GM23248 (cell line): ENCODE data around the gene PIK3C2B. TPM values are rescaled to one million over a fixed set of nuclear protein-coding genes. Genes with fewer than 3 reads are reported as not detected.

Experiments
- DNase-seq: peaks from one replicate; pipeline ENCODE4 v3.0.0-alpha.2; 2015
- H2AFZ ChIP-seq: fragments of 200-600 bp; sonication (generic); 2 replicates; pipeline ENCODE4 v1.6.1; 2016; ENCODE audit warnings: antibody characterized with exemption
- H3F3A ChIP-seq: fragments of 200-600 bp; sonication (generic); 2 replicates; pipeline ENCODE4 v1.6.1; 2016; ENCODE audit warnings: mild to moderate bottlenecking, antibody characterized with exemption, mixed run types; ENCODE audit not compliant: insufficient read depth
- H3K27ac ChIP-seq: fragments of 200-600 bp; sonication (generic); 2 replicates; pipeline ENCODE4 v1.5.1; 2016; ENCODE audit warnings: mild to moderate bottlenecking
- H3K27me3 ChIP-seq: fragments of 200-600 bp; sonication (generic); replicated peaks from 2 replicates; pipeline ENCODE4 v1.6.1; 2016; ENCODE audit warnings: mild to moderate bottlenecking; ENCODE audit not compliant: insufficient read depth
- H3K36me3 ChIP-seq: fragments of 200-600 bp; sonication (generic); 2 replicates; pipeline ENCODE4 v1.6.1; 2016; ENCODE audit warnings: low read depth, mild to moderate bottlenecking
- H3K4me1 ChIP-seq: fragments of 200-600 bp; sonication (generic); 2 replicates; pipeline ENCODE4 v1.6.1; 2016; ENCODE audit warnings: mild to moderate bottlenecking; ENCODE audit not compliant: insufficient read depth
- H3K4me2 ChIP-seq: fragments of 200-600 bp; sonication (generic); one replicate; pipeline ENCODE4 v1.6.1; 2016; ENCODE audit warnings: mild to moderate bottlenecking; ENCODE audit not compliant: unreplicated experiment
- H3K4me3 ChIP-seq: fragments of 200-600 bp; sonication (generic); 2 replicates; pipeline ENCODE4 v1.5.1; 2016; ENCODE audit warnings: mild to moderate bottlenecking
- H3K79me2 ChIP-seq: fragments of 200-600 bp; sonication (generic); 2 replicates; pipeline ENCODE4 v1.6.1; 2016; ENCODE audit warnings: mild to moderate bottlenecking; ENCODE audit not compliant: insufficient read depth
- H3K9ac ChIP-seq: fragments of 200-600 bp; sonication (generic); 2 replicates; pipeline ENCODE4 v1.6.1; 2016; ENCODE audit warnings: mild to moderate bottlenecking
- H3K9me2 ChIP-seq: fragments of 200-600 bp; sonication (generic); 2 replicates; pipeline ENCODE4 v1.6.1; 2016; ENCODE audit warnings: mixed run types, mild to moderate bottlenecking, moderate library complexity; ENCODE audit not compliant: insufficient read depth
- H3K9me3 ChIP-seq: fragments of 200-600 bp; sonication (generic); one replicate; pipeline ENCODE4 v1.6.1; 2017; ENCODE audit warnings: low read depth
- H4K20me1 ChIP-seq: fragments of 200-600 bp; sonication (generic); 2 replicates; pipeline ENCODE4 v1.6.0; 2016; ENCODE audit not compliant: insufficient read depth
- EZH2 ChIP-seq: fragments of 200-600 bp; sonication (generic); IDR thresholded peaks from 2 replicates; pipeline ENCODE4 v1.6.1; 2018; ENCODE audit warnings: antibody characterized with exemption, mild to moderate bottlenecking; ENCODE audit not compliant: insufficient read depth, poor library complexity, severe bottlenecking
- EZH2phosphoT487 ChIP-seq: fragments of 200-600 bp; sonication (generic); IDR thresholded peaks from 2 replicates; pipeline ENCODE4 v1.6.1; 2018; ENCODE audit warnings: antibody characterized with exemption, moderate library complexity, mild to moderate bottlenecking, low read depth; ENCODE audit not compliant: insufficient read depth
- WGBS, 2 experiments: methylation state at CpG; one replicate each; pipeline ENCODE4 v1.1.6; 2015 to 2017; ENCODE audit warnings: low lambda C conversion rate in 2 of 2, low coverage in 1 of 2; ENCODE audit errors: missing lambda C conversion rate in 2 of 2; 5-methylcytosine and 5-hydroxymethylcytosine counted together
- in situ Hi-C: fragments of 300-500 bp; cut with MboI; formaldehyde crosslinking; loops from 2 replicates; pipeline ENCODE4 v1.15.0; 2020
- polyA plus RNA-seq: library from polyadenylated mRNA; unstranded; fragments of >200 nt; fragmentation: Nextera tagmentation; extraction: Ambion mirVana; gene quantifications from 2 replicates; pipeline ENCODE4 v1.2.1, GENCODE V29; 2016
- total RNA-seq: library from RNA; depleted of rRNA; stranded (reverse); fragments of >200 nt; shearing (Covaris generic); gene quantifications from 2 replicates; pipeline ENCODE4 v1.2.3, GENCODE V29; 2014; rRNA removed

Gene PIK3C2B
- total and polyA plus RNA-seq, 2 experiments from 2014 or later = 0.20 to 0.76 TPM

- in situ Hi-C loops = loop anchor here (10.0 kb wide), 1 partner anchor 58 kb away; no protein-coding TSS in a partner anchor
- no peak overlapping the region for H3K9ac ChIP-seq
- no peak overlapping the region for H2AFZ ChIP-seq
- H3F3A ChIP-seq = no peaks in the 10 kb centered on the region
- no peaks in the 10 kb centered on the region for H3K36me3 ChIP-seq
- WGBS, 2 experiments = 36 to 43% methylated on average over 11 of the region's 11 CpGs
- no peak overlapping the region for H3K27ac ChIP-seq
- H4K20me1 ChIP-seq = no peaks in the 10 kb centered on the region
- H3K9me3 ChIP-seq = no peaks in the 10 kb centered on the region
- H3K4me3 ChIP-seq = no peak overlapping the region
- no peaks in the 10 kb centered on the region for H3K9me2 ChIP-seq
- DNase-seq = peak; percentile 74
- no peaks in the 10 kb centered on the region for H3K27me3 ChIP-seq
- TF ChIP-seq EZH2 = no peak
- TF ChIP-seq EZH2phosphoT487 = no peak
- H3K79me2 ChIP-seq = no peaks in the 10 kb centered on the region
- H3K4me1 ChIP-seq = no peaks in the 10 kb centered on the region
- H3K4me2 ChIP-seq = no peak overlapping the region
Observed at GRCh38 chr1:204446413-204447111, 48.0 kb downstream of the PIK3C2B start.

GRCh38 chr1:204445860-204446412, 48.7 kb downstream of the PIK3C2B start:
- Histone ChIP-seq H3K4me2 (no peak overlapping the region), H3K27me3 (no peaks in the 10 kb centered on the region), H3K9me2 (no peaks in the 10 kb centered on the region), H3K4me3 (no peak overlapping the region), H3K27ac (no peak overlapping the region), H3K79me2 (no peaks in the 10 kb centered on the region), H2AFZ (no peak overlapping the region), H3K36me3 (no peaks in the 10 kb centered on the region), H4K20me1 (no peaks in the 10 kb centered on the region), H3K9me3 (no peaks in the 10 kb centered on the region), H3F3A (no peaks in the 10 kb centered on the region), H3K9ac (no peak overlapping the region), H3K4me1 (no peaks in the 10 kb centered on the region)
- DNase-seq = peak; percentile 59
- in situ Hi-C loops = loop anchor here (10.0 kb wide), 1 partner anchor 59 kb away; no protein-coding TSS in a partner anchor
- TF ChIP-seq EZH2 (no peak), EZH2phosphoT487 (no peak)
- WGBS, 2 experiments = 23 to 40% methylated on average over 10 to 11 of the region's 11 CpGs

Other genes starting within 250 kb of the PIK3C2B start
- 7.3 and 8.3 TPM in 2 replicates for gene PLEKHA6, start 134.9 kb downstream of the PIK3C2B start, total RNA-seq
- 4.5 and 5.5 TPM in 2 replicates for gene PLEKHA6, start 134.9 kb downstream of the PIK3C2B start, polyA plus RNA-seq
- gene PPP1R15B, start 83.0 kb downstream of the PIK3C2B start, total RNA-seq = 27.6 and 28.4 TPM in 2 replicates
- 14.5 and 15.4 TPM in 2 replicates for gene PPP1R15B, start 83.0 kb downstream of the PIK3C2B start, polyA plus RNA-seq
- gene MDM4, start 21.6 kb upstream of the PIK3C2B start, total RNA-seq = 12.6 and 17.2 TPM in 2 replicates
- 9.6 and 11.7 TPM in 2 replicates for gene MDM4, start 21.6 kb upstream of the PIK3C2B start, polyA plus RNA-seq
- gene LRRN2, start 190.9 kb upstream of the PIK3C2B start, total RNA-seq = 0.22 TPM in 1 of 2 replicates, not detected in the other
- not detected in 2 replicates for gene LRRN2, start 190.9 kb upstream of the PIK3C2B start, polyA plus RNA-seq